ENCODE results near the gene SAP25. TPM values are rescaled to one million over a fixed set of nuclear protein-coding genes. Genes with fewer than 3 reads are reported as not detected.
"Not testable (repeated sequence)": the region's sequence is repeated elsewhere in the genome, so short reads cannot be mapped to it uniquely, and the experiment has no call there.

The SAP25 gene
- polyA plus RNA-seq, 3 donors, result 67.2 TPM; not detected in 2

- H3K4me3 Mint-ChIP-seq; H3K27me3 ChIP-seq (ENCODE audit: control insufficient read depth in 2 of 2, insufficient read depth in 2 of 2, low read length in 2 of 2); H3K27ac ChIP-seq (ENCODE audit: low read depth in 1 of 2, low read length in 2 of 2); H3K4me2 ChIP-seq (replicated peaks; ENCODE audit: extremely low read depth, low read length, poor library complexity, severe bottlenecking); H3K9ac ChIP-seq (ENCODE audit: insufficient read depth, low read length, poor library complexity, severe bottlenecking); H3K36me3 ChIP-seq (replicated peaks in 1 of 2; ENCODE audit: control insufficient read depth in 1 of 2, insufficient read depth in 2 of 2, low read length in 2 of 2); intact Hi-C loops (cut with micrococcal nuclease); H3K9me3 ChIP-seq (replicated peaks in 1 of 2; ENCODE audit: control insufficient read depth in 1 of 2, insufficient read depth in 1 of 2, low read length in 2 of 2); H3K4me3 ChIP-seq (replicated peaks in 1 of 3; ENCODE audit: low read depth in 2 of 3, low read length in 3 of 3); H3K36me3 Mint-ChIP-seq; DNase-seq; H3K27ac Mint-ChIP-seq; H3K79me2 ChIP-seq (ENCODE audit: insufficient read depth, low read length); H3K9me3 Mint-ChIP-seq; H3K4me1 Mint-ChIP-seq; H3K27me3 Mint-ChIP-seq (ENCODE audit: low read depth in 3 of 3); H4K20me1 ChIP-seq (ENCODE audit: insufficient read depth, low read length); H2AFZ ChIP-seq (ENCODE audit: insufficient read depth, low read depth, low read length, poor library complexity, severe bottlenecking): not testable (repeated sequence)
- WGBS (ENCODE audit: insufficient coverage), result no CpG with 5 or more reads among the region's 34 CpGs
- H3K4me1 ChIP-seq (ENCODE audit: control insufficient read depth in 1 of 2, insufficient read depth in 2 of 2, low read length in 2 of 2), result peaks cover 6 to 10% of the 10 kb centered on the region in 2 donors
Measured at GRCh38 chr7:100523192-100523591, 50.5 kb downstream of the SAP25 start.

Small RNA genes within 50 kb of the gene (small RNA-seq; reads per million reads assigned to genes)
- gene RN7SL416P (ENCODE audit: insufficient read length, low read depth), result not detected
- gene SAP25 (ENCODE audit: insufficient read length, low read depth), result not detected

Other genes with a start within 250 kb of the SAP25 start
- 10 to 100 TPM in 1 of 3 donors, 1 to 10 TPM in 2; 1.7 to 62.6 (median 2.2) TPM for gene PILRB, start 215.8 kb downstream of the SAP25 start, polyA plus RNA-seq
- gene PILRA, start 200.4 kb downstream of the SAP25 start, polyA plus RNA-seq, result 100 to 1,000 TPM; 316 to 491 (median 364) TPM
- 1 to 10 TPM in 2 of 3 donors, under 1 TPM in 1; 0.60 to 1.9 (median 1.2) TPM for gene ZCWPW1, start 145.2 kb downstream of the SAP25 start, polyA plus RNA-seq
- gene MEPCE, start 144.1 kb downstream of the SAP25 start, polyA plus RNA-seq, result 10 to 100 TPM in 1 of 3 donors, 1 to 10 TPM in 2; 2.9 to 43.2 (median 3.3) TPM
- 10 to 100 TPM in 2 of 3 donors, 1 to 10 TPM in 1; 8.1 to 35.0 (median 14.6) TPM for gene PPP1R35, start 137.4 kb downstream of the SAP25 start, polyA plus RNA-seq
- gene SPACDR, start 109.6 kb downstream of the SAP25 start, polyA plus RNA-seq, result 1 to 10 TPM in 1 of 3 donors, under 1 TPM in 1, not detected in 1; 0.40 to 2.5 TPM
- gene TSC22D4, start 94.7 kb downstream of the SAP25 start, polyA plus RNA-seq, result 10 to 100 TPM; 23.8 to 91.5 (median 26.3) TPM
- not detected for gene NYAP1, start 90.0 kb downstream of the SAP25 start, polyA plus RNA-seq
- 1 to 10 TPM; 1.3 to 1.8 (median 1.8) TPM for gene AGFG2, start 34.7 kb downstream of the SAP25 start, polyA plus RNA-seq
- gene LRCH4, start 12.2 kb upstream of the SAP25 start, polyA plus RNA-seq, result 100 to 1,000 TPM; 132 to 286 (median 134) TPM
- 1 to 10 TPM in 1 of 3 donors, under 1 TPM in 2; 0.42 to 1.2 (median 0.69) TPM for gene FBXO24, start 12.4 kb upstream of the SAP25 start, polyA plus RNA-seq
- gene PCOLCE, start 28.5 kb upstream of the SAP25 start, polyA plus RNA-seq, result 1 to 10 TPM in 1 of 3 donors, under 1 TPM in 2; 0.18 to 3.1 (median 0.58) TPM
- gene MOSPD3, start 38.6 kb upstream of the SAP25 start, polyA plus RNA-seq, result 10 to 100 TPM; 12.7 to 15.5 (median 13.3) TPM
- gene TFR2, start 67.7 kb upstream of the SAP25 start, polyA plus RNA-seq, result 1 to 10 TPM in 1 of 3 donors, under 1 TPM in 1, not detected in 1; 0.79 to 1.4 TPM
- gene ACTL6B, start 82.5 kb upstream of the SAP25 start, polyA plus RNA-seq, result not detected
- gene GNB2, start 99.8 kb upstream of the SAP25 start, polyA plus RNA-seq, result 100 to 1,000 TPM in 1 of 3 donors, 10 to 100 TPM in 2; 90.0 to 436 (median 94.6) TPM
- 10 to 100 TPM in 1 of 3 donors, under 1 TPM in 2; 0.30 to 30.6 (median 0.34) TPM for gene GIGYF1, start 120.3 kb upstream of the SAP25 start, polyA plus RNA-seq
- 10 to 100 TPM; 11.1 to 48.5 (median 41.6) TPM for gene POP7, start 132.2 kb upstream of the SAP25 start, polyA plus RNA-seq
- not detected for gene EPO, start 146.6 kb upstream of the SAP25 start, polyA plus RNA-seq
- gene ZAN, start 159.7 kb upstream of the SAP25 start, polyA plus RNA-seq, result not detected

All from CD14-positive monocyte (primary cell).